Activated effector memory CD4-positive, alpha-beta T cell treated with Interleukin-2 at 50 U/mL for 16 hours (primary cell): ENCODE measurements around the gene SIGLEC5.

Experiments used
- DNase-seq: peaks from one replicate; pipeline ENCODE4 v3.0.0-alpha.2; 2020

SIGLEC5 gene

GRCh38 chr19:51627491-51628138 lies 2.6 kb downstream of the SIGLEC5 start:
- no peak for DNase-seq

- no peak for DNase-seq
These were observed 3.5 kb downstream of the SIGLEC5 start for GRCh38 chr19:51626675-51627074.

- DNase-seq, result no peak
These were observed 9.0 kb downstream of the SIGLEC5 start for GRCh38 chr19:51621178-51621577.

- DNase-seq, result no peak
These were observed 14.2 kb downstream of the SIGLEC5 start for GRCh38 chr19:51615991-51616390.

GRCh38 chr19:51614789-51615188 lies 15.4 kb downstream of the SIGLEC5 start:
- DNase-seq, result no peak

- DNase-seq, result no peak
These were observed 19.6 kb downstream of the SIGLEC5 start for GRCh38 chr19:51610576-51610975.

- DNase-seq, result peak; percentile 24
These were observed 22.2 kb downstream of the SIGLEC5 start for GRCh38 chr19:51607920-51608562.

- no peak for DNase-seq
These were observed 23.1 kb downstream of the SIGLEC5 start for GRCh38 chr19:51607077-51607476.

- DNase-seq, result no peak
These were observed 27.9 kb downstream of the SIGLEC5 start for GRCh38 chr19:51602189-51602854.

GRCh38 chr19:51600940-51601580 lies 29.1 kb downstream of the SIGLEC5 start:
- no peak for DNase-seq

GRCh38 chr19:51599084-51599483 lies 31.1 kb downstream of the SIGLEC5 start:
- DNase-seq, result no peak

- DNase-seq, result no peak
These were observed 31.9 kb downstream of the SIGLEC5 start for GRCh38 chr19:51598159-51598915.

- DNase-seq, result no peak
These were observed 34.7 kb downstream of the SIGLEC5 start for GRCh38 chr19:51595190-51596175.

GRCh38 chr19:51594774-51595109 lies 35.5 kb downstream of the SIGLEC5 start:
- no peak for DNase-seq

GRCh38 chr19:51593969-51594773 lies 36.0 kb downstream of the SIGLEC5 start:
- peak; percentile 92 for DNase-seq

GRCh38 chr19:51593138-51593890 lies 36.9 kb downstream of the SIGLEC5 start:
- no peak for DNase-seq

GRCh38 chr19:51592521-51592920 lies 37.7 kb downstream of the SIGLEC5 start:
- DNase-seq, result no peak

GRCh38 chr19:51590441-51590840 lies 39.8 kb downstream of the SIGLEC5 start:
- DNase-seq, result no peak

- DNase-seq, result no peak
These were observed 40.7 kb downstream of the SIGLEC5 start for GRCh38 chr19:51589511-51589910.
